A549 (cell line): Measurements from ENCODE around the gene SLC45A2. TPM values are rescaled to one million over a fixed set of nuclear protein-coding genes. Genes with fewer than 3 reads are reported as not detected.

Experiments
- ATAC-seq, 2 experiments: fragments of 200-7000 bp in 1 of 2; fragments of >200 bp in 1 of 2; cut with Nextera tagmentation in 1 of 2; cut with Tn5 transposase in 1 of 2; 3 replicates each; pipeline versions ENCODE4 v1.8.0 to v1.9.1; 2018 to 2020; ENCODE audit warnings: mild to moderate bottlenecking in 1 of 2, moderate library complexity in 1 of 2
- CTCF ChIA-PET: fragments of 300-600 bp; sonication (Branson Sonifier 250); formaldehyde crosslinking; extraction: SDS; loops from one replicate; lab custom pipeline; 2021; ENCODE audit warnings: antibody characterized with exemption, inconsistent platforms; lab: Yijun Ruan, JAX
- POLR2A ChIA-PET: fragments of 350-600 bp; formaldehyde crosslinking; extraction: SDS; loops from one replicate; lab custom pipeline; 2021; ENCODE audit warnings: antibody characterized with exemption, inconsistent platforms; lab: Yijun Ruan, JAX
- DNase-seq, 2 experiments: peaks; one replicate each; pipeline versions ENCODE4 v3.0.0 to v3.0.0-alpha.2; 2011 to 2016; ENCODE audit warnings: low read depth in 1 of 2, low spot score in 1 of 2
- FAIRE-seq: peaks from 2 replicates; lab custom pipeline; 2011; peaks lifted over from hg19 to GRCh38; lab: Jason Lieb, UNC
- H3K27ac ChIP-seq, 2 experiments: fragments of >200 bp; sonication (Bioruptor Twin); formaldehyde crosslinking; 3 replicates each; pipeline ENCODE4 v1.5.1; 2016 to 2017
- H3K4me1 ChIP-seq: fragments of >200 bp; sonication (Bioruptor Twin); formaldehyde crosslinking; 3 replicates; pipeline ENCODE4 v1.6.1; 2016
- H3K4me2 ChIP-seq: fragments of >200 bp; sonication (Bioruptor Twin); formaldehyde crosslinking; 3 replicates; pipeline ENCODE4 v1.6.1; 2016
- H3K4me3 ChIP-seq: fragments of >200 bp; sonication (Bioruptor Twin); formaldehyde crosslinking; 3 replicates; pipeline ENCODE4 v1.5.1; 2016
- H3K9me3 ChIP-seq: fragments of >200 bp; sonication (Bioruptor Twin); formaldehyde crosslinking; 3 replicates; pipeline ENCODE4 v1.6.1; 2016
- CEBPB ChIP-seq, 2 experiments: fragments of >200 bp in 1 of 2; sonication (Bioruptor Twin) in 1 of 2; formaldehyde crosslinking in 1 of 2; IDR thresholded peaks; 2 replicates each; pipeline ENCODE4 v1.6.1; 2012 to 2016
- CHD2 ChIP-seq: fragments of 150-350 bp; IDR thresholded peaks from 2 replicates; pipeline ENCODE4 v1.6.1; 2014; ENCODE audit warnings: low read length; ENCODE audit not compliant: partially characterized antibody
- EHF ChIP-seq: fragments of 250-450 bp; sonication (Bioruptor Pico); IDR thresholded peaks from 2 replicates; pipeline ENCODE4 v1.5.0; 2020; ENCODE audit warnings: mild to moderate bottlenecking
- EP300 ChIP-seq, 2 experiments: fragments of >200 bp; sonication (Bioruptor Twin); formaldehyde crosslinking; IDR thresholded peaks; 2 replicates in 1 of 2; 3 replicates in 1 of 2; pipeline ENCODE4 v1.6.1; 2016 to 2017
- FOSL2 ChIP-seq, 2 experiments: fragments of 450-650 bp in 1 of 2; fragments of >200 bp in 1 of 2; sonication (Bioruptor Twin) in 1 of 2; formaldehyde crosslinking; IDR thresholded peaks; 2 replicates each; pipeline versions ENCODE4 v1.5.0 to v1.6.1; 2016 to 2020; ENCODE audit warnings: mild to moderate bottlenecking in 1 of 2, moderate library complexity in 1 of 2
- HDAC2 ChIP-seq: fragments of 200-600 bp; sonication (generic); IDR thresholded peaks from 2 replicates; pipeline ENCODE4 v1.6.1; 2016
- HOXA7 ChIP-seq: fragments of 250-450 bp; sonication (Bioruptor Pico); IDR thresholded peaks from 2 replicates; pipeline ENCODE4 v1.5.0; 2020; ENCODE audit warnings: mild to moderate bottlenecking, moderate library complexity
- JUNB ChIP-seq: fragments of >200 bp; sonication (Bioruptor Twin); formaldehyde crosslinking; IDR thresholded peaks from 2 replicates; pipeline ENCODE4 v1.6.1; 2016
- KDM5A ChIP-seq: fragments of 200-600 bp; sonication (generic); IDR thresholded peaks from 2 replicates; pipeline ENCODE4 v1.6.1; 2016; ENCODE audit warnings: antibody characterized with exemption, mild to moderate bottlenecking
- MAFK ChIP-seq: fragments of 450-650 bp; IDR thresholded peaks from 2 replicates; pipeline ENCODE4 v1.6.1; 2014; ENCODE audit not compliant: partially characterized antibody
- MYC ChIP-seq: IDR thresholded peaks from 2 replicates; pipeline ENCODE4 v1.6.1; 2012; ENCODE audit warnings: mild to moderate bottlenecking, inconsistent platforms, low read length, improper control_type of control experiment, borderline replicate concordance
- POLR2A ChIP-seq: IDR thresholded peaks from 2 replicates; pipeline ENCODE4 v1.6.1; 2012; ENCODE audit warnings: mild to moderate bottlenecking, low read length
- RAD21 ChIP-seq, 2 experiments: fragments of >200 bp in 1 of 2; sonication (Bioruptor Twin) in 1 of 2; formaldehyde crosslinking in 1 of 2; IDR thresholded peaks in 1 of 2; conservative IDR thresholded peaks in 1 of 2; 2 replicates in 1 of 2; 3 replicates in 1 of 2; pipeline ENCODE4 v1.6.1; 2012 to 2018; ENCODE audit warnings: inconsistent platforms in 1 of 2
- SREBF2 ChIP-seq: fragments of 450-650 bp; IDR thresholded peaks from 2 replicates; pipeline ENCODE4 v1.6.1; 2014; ENCODE audit warnings: mild to moderate bottlenecking, moderate library complexity
- ZC3H11A ChIP-seq: fragments of 450-650 bp; IDR thresholded peaks from 2 replicates; pipeline ENCODE4 v1.6.1; 2014; ENCODE audit warnings: antibody characterized with exemption, mild to moderate bottlenecking
- ZFP36 ChIP-seq: fragments of 450-650 bp; IDR thresholded peaks from 2 replicates; pipeline ENCODE4 v1.6.1; 2014; ENCODE audit warnings: borderline replicate concordance; ENCODE audit not compliant: partially characterized antibody
- ZNF302 ChIP-seq: fragments of 250-450 bp; sonication (Bioruptor Pico); IDR thresholded peaks from 2 replicates; pipeline ENCODE4 v1.9.0; 2021; ENCODE audit warnings: inconsistent platforms, mild to moderate bottlenecking, moderate library complexity
- WGBS: methylation state at CpG from one replicate; pipeline ENCODE4 v1.1.6; 2017; ENCODE audit errors: missing lambda C conversion rate; 5-methylcytosine and 5-hydroxymethylcytosine counted together
- polyA plus RNA-seq, 4 experiments: library from polyadenylated mRNA; depleted of rRNA in 3 of 4; stranded (reverse); fragments of >200 nt; fragmentation: RNase III in 1 of 4; extraction: RNeasy Plus Mini Kit Qiagen cat#74134 plus additional on column Dnase treatment in 1 of 4; gene quantifications; 2 replicates in 3 of 4; 3 replicates in 1 of 4; pipeline ENCODE4 v1.2.3, GENCODE V29; 2011 to 2017
- TF ChIP-seq, protein P1 (sequence below): fragments of >200 bp; sonication (Bioruptor Twin); formaldehyde crosslinking; IDR thresholded peaks from 3 replicates; pipeline ENCODE4 v1.6.1; 2016
- TF ChIP-seq, protein P2 (sequence below): fragments of >200 bp; sonication (Bioruptor Twin); formaldehyde crosslinking; IDR thresholded peaks from 3 replicates; pipeline ENCODE4 v1.5.1; 2016
- TF ChIP-seq, protein P3 (sequence below): fragments of 150-350 bp; IDR thresholded peaks from 2 replicates; pipeline ENCODE4 v1.6.1; 2014; ENCODE audit warnings: low read depth, mild to moderate bottlenecking, low read length
- TF ChIP-seq, protein P4 (sequence below): fragments of >200 bp; sonication (Bioruptor Twin); formaldehyde crosslinking; IDR thresholded peaks from 2 replicates; pipeline ENCODE4 v1.6.1; 2016
- TF ChIP-seq, protein P5 (sequence below): IDR thresholded peaks from 2 replicates; pipeline ENCODE4 v1.6.1; 2012
- TF ChIP-seq, protein P6 (sequence below): IDR thresholded peaks from 2 replicates; pipeline ENCODE4 v1.6.1; 2012; ENCODE audit warnings: low read depth, borderline replicate concordance

The SLC45A2 gene
- polyA plus RNA-seq, 2 of the 4 experiments (the other 2 are of a cell fraction): not detected

DNA sequence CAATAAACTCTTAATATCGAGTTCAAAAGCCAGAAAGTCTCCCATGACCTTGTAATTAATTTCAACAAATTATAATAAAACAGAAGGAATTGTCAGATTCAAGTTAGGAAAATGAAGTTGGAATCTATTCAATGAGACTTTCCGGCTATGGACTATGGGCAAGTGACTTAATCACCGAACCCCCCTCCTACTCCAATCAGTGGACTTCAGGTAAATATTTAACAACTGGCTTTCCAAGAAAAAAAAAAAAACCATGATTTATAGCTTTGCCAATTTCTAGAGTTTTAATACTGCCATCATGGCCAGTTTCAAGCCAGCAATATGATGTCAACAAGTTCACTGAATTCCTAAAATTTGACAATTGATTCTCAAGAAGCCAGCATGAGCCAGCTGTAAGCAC, 4.5 kb downstream of the SLC45A2 start:
- 39% methylated on average over 3 of the region's 3 CpGs for WGBS
- TF ChIP-seq, protein P1, sequence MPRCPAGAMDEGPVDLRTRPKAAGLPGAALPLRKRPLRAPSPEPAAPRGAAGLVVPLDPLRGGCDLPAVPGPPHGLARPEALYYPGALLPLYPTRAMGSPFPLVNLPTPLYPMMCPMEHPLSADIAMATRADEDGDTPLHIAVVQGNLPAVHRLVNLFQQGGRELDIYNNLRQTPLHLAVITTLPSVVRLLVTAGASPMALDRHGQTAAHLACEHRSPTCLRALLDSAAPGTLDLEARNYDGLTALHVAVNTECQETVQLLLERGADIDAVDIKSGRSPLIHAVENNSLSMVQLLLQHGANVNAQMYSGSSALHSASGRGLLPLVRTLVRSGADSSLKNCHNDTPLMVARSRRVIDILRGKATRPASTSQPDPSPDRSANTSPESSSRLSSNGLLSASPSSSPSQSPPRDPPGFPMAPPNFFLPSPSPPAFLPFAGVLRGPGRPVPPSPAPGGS: no peak
- TF ChIP-seq, protein P2, sequence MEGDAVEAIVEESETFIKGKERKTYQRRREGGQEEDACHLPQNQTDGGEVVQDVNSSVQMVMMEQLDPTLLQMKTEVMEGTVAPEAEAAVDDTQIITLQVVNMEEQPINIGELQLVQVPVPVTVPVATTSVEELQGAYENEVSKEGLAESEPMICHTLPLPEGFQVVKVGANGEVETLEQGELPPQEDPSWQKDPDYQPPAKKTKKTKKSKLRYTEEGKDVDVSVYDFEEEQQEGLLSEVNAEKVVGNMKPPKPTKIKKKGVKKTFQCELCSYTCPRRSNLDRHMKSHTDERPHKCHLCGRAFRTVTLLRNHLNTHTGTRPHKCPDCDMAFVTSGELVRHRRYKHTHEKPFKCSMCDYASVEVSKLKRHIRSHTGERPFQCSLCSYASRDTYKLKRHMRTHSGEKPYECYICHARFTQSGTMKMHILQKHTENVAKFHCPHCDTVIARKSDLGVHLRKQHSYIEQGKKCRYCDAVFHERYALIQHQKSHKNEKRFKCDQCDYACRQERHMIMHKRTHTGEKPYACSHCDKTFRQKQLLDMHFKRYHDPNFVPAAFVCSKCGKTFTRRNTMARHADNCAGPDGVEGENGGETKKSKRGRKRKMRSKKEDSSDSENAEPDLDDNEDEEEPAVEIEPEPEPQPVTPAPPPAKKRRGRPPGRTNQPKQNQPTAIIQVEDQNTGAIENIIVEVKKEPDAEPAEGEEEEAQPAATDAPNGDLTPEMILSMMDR: no peak
- no peak for TF ChIP-seq HOXA7 (CRISPR knock-in tag)
- TF ChIP-seq, protein P3, sequence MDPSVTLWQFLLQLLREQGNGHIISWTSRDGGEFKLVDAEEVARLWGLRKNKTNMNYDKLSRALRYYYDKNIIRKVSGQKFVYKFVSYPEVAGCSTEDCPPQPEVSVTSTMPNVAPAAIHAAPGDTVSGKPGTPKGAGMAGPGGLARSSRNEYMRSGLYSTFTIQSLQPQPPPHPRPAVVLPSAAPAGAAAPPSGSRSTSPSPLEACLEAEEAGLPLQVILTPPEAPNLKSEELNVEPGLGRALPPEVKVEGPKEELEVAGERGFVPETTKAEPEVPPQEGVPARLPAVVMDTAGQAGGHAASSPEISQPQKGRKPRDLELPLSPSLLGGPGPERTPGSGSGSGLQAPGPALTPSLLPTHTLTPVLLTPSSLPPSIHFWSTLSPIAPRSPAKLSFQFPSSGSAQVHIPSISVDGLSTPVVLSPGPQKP: no peak
- TF ChIP-seq EHF (CRISPR knock-in tag): no peak
- TF ChIP-seq JUNB: no peak
- TF ChIP-seq ZC3H11A: no peak
- TF ChIP-seq MYC: no peak
- no peak for TF ChIP-seq CEBPB (IDR thresholded peaks at IDR 0.05)
- TF ChIP-seq KDM5A: no peak
- TF ChIP-seq MAFK: no peak
- no peak for TF ChIP-seq CHD2
- TF ChIP-seq, protein P4, sequence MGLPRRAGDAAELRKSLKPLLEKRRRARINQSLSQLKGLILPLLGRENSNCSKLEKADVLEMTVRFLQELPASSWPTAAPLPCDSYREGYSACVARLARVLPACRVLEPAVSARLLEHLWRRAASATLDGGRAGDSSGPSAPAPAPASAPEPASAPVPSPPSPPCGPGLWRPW: no peak
- TF ChIP-seq SREBF2: no peak
- TF ChIP-seq FOSL2 (IDR thresholded peaks at IDR 0.05): no peak
- TF ChIP-seq FOSL2 (CRISPR knock-in tag; IDR thresholded peaks at IDR 0.05): no peak
- no peak for TF ChIP-seq ZFP36
- Histone ChIP-seq H3K27ac (no peak overlapping the region), H3K4me1 (no peaks in the 10 kb centered on the region), H3K9me3 (no peaks in the 10 kb centered on the region), H3K4me2 (no peak overlapping the region), H3K4me3 (no peak overlapping the region)
- POLR2A ChIA-PET: no interaction called here
- CTCF ChIA-PET: interaction anchor here (3.3 kb wide), 1 partner anchor 10 kb away, joined by 18 read pairs; no protein-coding TSS in a partner anchor
- no peak for ATAC-seq
- FAIRE-seq: no peak
- no peak for DNase-seq

DNA sequence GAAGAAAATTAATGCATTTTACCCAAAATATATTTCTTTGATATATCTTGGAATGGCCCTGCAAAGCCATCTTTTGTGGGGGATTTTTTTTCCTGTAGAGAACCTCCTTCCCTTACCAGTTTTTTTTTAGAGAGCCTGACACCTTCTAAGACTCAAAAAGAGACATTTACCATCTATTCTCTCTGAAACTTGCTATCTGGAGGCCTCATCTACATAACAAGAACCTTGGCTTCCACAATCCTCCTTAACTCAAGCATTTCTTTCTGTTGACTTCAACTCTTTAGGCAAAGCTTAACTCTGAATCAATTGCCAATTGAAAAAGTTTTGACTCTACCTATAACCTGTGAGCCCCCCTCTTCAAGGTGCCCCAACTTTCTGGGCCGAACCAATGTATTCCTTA, 6.2 kb downstream of the SLC45A2 start:
- TF ChIP-seq POLR2A (no peak), ZNF302 (CRISPR knock-in tag) (no peak), MAFK (no peak), RAD21 (conservative IDR thresholded peaks at IDR 0.05 in 1 of 2, IDR thresholded peaks at IDR 0.05 in 1 of 2) (no peak), HDAC2 (no peak), EP300 (IDR thresholded peaks at IDR 0.05) (no peak), FOSL2 (IDR thresholded peaks at IDR 0.05) (no peak), FOSL2 (CRISPR knock-in tag; IDR thresholded peaks at IDR 0.05) (no peak), JUNB (no peak)
- TF ChIP-seq, protein P5, sequence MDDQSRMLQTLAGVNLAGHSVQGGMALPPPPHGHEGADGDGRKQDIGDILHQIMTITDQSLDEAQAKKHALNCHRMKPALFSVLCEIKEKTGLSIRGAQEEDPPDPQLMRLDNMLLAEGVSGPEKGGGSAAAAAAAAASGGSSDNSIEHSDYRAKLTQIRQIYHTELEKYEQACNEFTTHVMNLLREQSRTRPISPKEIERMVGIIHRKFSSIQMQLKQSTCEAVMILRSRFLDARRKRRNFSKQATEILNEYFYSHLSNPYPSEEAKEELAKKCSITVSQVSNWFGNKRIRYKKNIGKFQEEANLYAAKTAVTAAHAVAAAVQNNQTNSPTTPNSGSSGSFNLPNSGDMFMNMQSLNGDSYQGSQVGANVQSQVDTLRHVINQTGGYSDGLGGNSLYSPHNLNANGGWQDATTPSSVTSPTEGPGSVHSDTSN: no peak
- TF ChIP-seq, protein P3: no peak
- TF ChIP-seq, protein P6, sequence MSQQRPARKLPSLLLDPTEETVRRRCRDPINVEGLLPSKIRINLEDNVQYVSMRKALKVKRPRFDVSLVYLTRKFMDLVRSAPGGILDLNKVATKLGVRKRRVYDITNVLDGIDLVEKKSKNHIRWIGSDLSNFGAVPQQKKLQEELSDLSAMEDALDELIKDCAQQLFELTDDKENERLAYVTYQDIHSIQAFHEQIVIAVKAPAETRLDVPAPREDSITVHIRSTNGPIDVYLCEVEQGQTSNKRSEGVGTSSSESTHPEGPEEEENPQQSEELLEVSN: no peak
- TF ChIP-seq, protein P4: no peak
- TF ChIP-seq, all 56 proteins: peak for 0
- 15% methylated on average over 1 of the region's 1 CpG for WGBS
- no peak overlapping the region for H3K4me2 ChIP-seq
- no peak for ATAC-seq
- CTCF ChIA-PET: interaction anchor here (0.9 to 3.3 kb wide), 3 partner anchors 8 to 43 kb away, joined by 3 to 18 read pairs (median 4); no protein-coding TSS in a partner anchor
- no peak overlapping the region for H3K27ac ChIP-seq
- no peaks in the 10 kb centered on the region for H3K9me3 ChIP-seq
- POLR2A ChIA-PET: no interaction called here
- H3K4me3 ChIP-seq: no peak overlapping the region
- H3K4me1 ChIP-seq: no peaks in the 10 kb centered on the region
- no peak for FAIRE-seq
- DNase-seq: no peak
